IMR-90 (cell line): Measurements from ENCODE around the gene IL15RA. TPM values are rescaled to one million over a fixed set of nuclear protein-coding genes. Genes with fewer than 3 reads are reported as not detected.

ENCODE experiments used
- ATAC-seq: fragments of 200-7000 bp; cut with Tn5 transposase; 2 replicates; pipeline ENCODE4 v1.9.1; 2020; ENCODE audit warnings: low read depth, mild to moderate bottlenecking, moderate library complexity
- BruUV-seq: library from RNA; stranded (reverse); fragments of 400-500 nt; replicated peaks from 2 replicates; lab custom pipeline; 2021; lab: Mats Ljungman, UMichigan
- CTCF ChIA-PET: fragments of 300-600 bp; formaldehyde crosslinking; extraction: SDS; loops from one replicate; lab custom pipeline; 2021; ENCODE audit warnings: antibody characterized with exemption; lab: Yijun Ruan, JAX
- POLR2A ChIA-PET: fragments of 300-600 bp; sonication (Branson Sonifier 250); formaldehyde crosslinking; loops from one replicate; lab custom pipeline; 2022; ENCODE audit warnings: antibody characterized with exemption; ENCODE audit not compliant: unreplicated experiment; lab: Charles Lee
- DNase-seq: peaks from one replicate; pipeline ENCODE4 v3.0.0; 2013
- H2AFZ ChIP-seq: replicated peaks from 2 replicates; pipeline ENCODE3; 2013; ENCODE audit warnings: low read length, mild to moderate bottlenecking; ENCODE audit not compliant: poor library complexity
- H2AK5ac ChIP-seq: 2 replicates; pipeline ENCODE4 v1.6.1; 2013; ENCODE audit warnings: low read depth, low read length, inconsistent platforms
- H2AK9ac ChIP-seq: replicated peaks from 2 replicates; pipeline ENCODE3; 2013; ENCODE audit warnings: mild to moderate bottlenecking, low read depth, low read length, moderate library complexity; ENCODE audit not compliant: poor library complexity
- H2BK120ac ChIP-seq: 2 replicates; pipeline ENCODE4 v1.6.1; 2013; ENCODE audit warnings: low read depth, low read length, inconsistent platforms
- H2BK15ac ChIP-seq: 3 replicates; pipeline ENCODE4 v1.6.1; 2013; ENCODE audit warnings: low read depth, low read length, inconsistent platforms
- H2BK20ac ChIP-seq: 2 replicates; pipeline ENCODE4 v1.6.1; 2013; ENCODE audit warnings: low read depth, mild to moderate bottlenecking, inconsistent platforms, low read length, moderate library complexity
- H2BK5ac ChIP-seq: 2 replicates; pipeline ENCODE4 v1.6.1; 2013; ENCODE audit warnings: mild to moderate bottlenecking, low read depth, low read length, inconsistent platforms; ENCODE audit not compliant: poor library complexity, severe bottlenecking
- H3K14ac ChIP-seq: replicated peaks from 2 replicates; pipeline ENCODE4 v1.6.1; 2013; ENCODE audit warnings: low read depth, low read length, inconsistent platforms
- H3K18ac ChIP-seq: 2 replicates; pipeline ENCODE4 v1.6.1; 2013; ENCODE audit warnings: low read depth, low read length, control low read depth
- H3K23ac ChIP-seq: 2 replicates; pipeline ENCODE4 v1.6.1; 2013; ENCODE audit warnings: low read depth, low read length, inconsistent platforms
- H3K27ac ChIP-seq: 2 replicates; pipeline ENCODE4 v1.5.1; 2013; ENCODE audit warnings: mild to moderate bottlenecking, control low read depth, low read length; ENCODE audit not compliant: insufficient read depth
- H3K27me3 ChIP-seq: 2 replicates; pipeline ENCODE4 v1.6.1; 2013; ENCODE audit warnings: low read length; ENCODE audit not compliant: control insufficient read depth, insufficient read depth
- H3K36me3 ChIP-seq: 2 replicates; pipeline ENCODE4 v1.6.1; 2013; ENCODE audit warnings: low read length, mixed read lengths; ENCODE audit not compliant: control insufficient read depth, insufficient read depth
- H3K4ac ChIP-seq: 2 replicates; pipeline ENCODE4 v1.6.1; 2013; ENCODE audit warnings: low read depth, low read length, inconsistent platforms
- H3K4me1 ChIP-seq: 2 replicates; pipeline ENCODE4 v1.6.1; 2013; ENCODE audit warnings: low read length, mixed read lengths; ENCODE audit not compliant: control insufficient read depth, insufficient read depth
- H3K4me2 ChIP-seq: 2 replicates; pipeline ENCODE4 v1.6.1; 2013; ENCODE audit warnings: low read depth, mild to moderate bottlenecking, control low read depth, low read length, moderate library complexity
- H3K4me3 ChIP-seq: 2 replicates; pipeline ENCODE4 v1.5.1; 2013; ENCODE audit warnings: low read depth, mild to moderate bottlenecking, control low read depth, low read length, moderate library complexity; ENCODE audit not compliant: insufficient read depth
- H3K56ac ChIP-seq: 2 replicates; pipeline ENCODE4 v1.6.1; 2013; ENCODE audit warnings: low read length, inconsistent platforms; ENCODE audit not compliant: insufficient read depth; ENCODE audit errors: extremely low read depth
- H3K79me1 ChIP-seq, 2 experiments: 2 replicates each; pipeline ENCODE4 v1.6.1; 2013; ENCODE audit warnings: low read length in 2 of 2, inconsistent platforms in 1 of 2, low read depth in 1 of 2
- H3K9ac ChIP-seq: 2 replicates; pipeline ENCODE4 v1.6.1; 2013; ENCODE audit warnings: low read depth, low read length, control low read depth
- H3K9me1 ChIP-seq: 2 replicates; pipeline ENCODE4 v1.6.1; 2013; ENCODE audit warnings: low read length, inconsistent platforms; ENCODE audit not compliant: insufficient read depth
- H3K9me3 ChIP-seq: 2 replicates; pipeline ENCODE4 v1.6.1; 2013; ENCODE audit warnings: low read length; ENCODE audit not compliant: control insufficient read depth, insufficient read depth
- H4K20me1 ChIP-seq: 2 replicates; pipeline ENCODE4 v1.6.1; 2013; ENCODE audit warnings: low read length, inconsistent platforms; ENCODE audit not compliant: insufficient read depth
- H4K5ac ChIP-seq: 2 replicates; pipeline ENCODE4 v1.6.1; 2013; ENCODE audit warnings: mild to moderate bottlenecking, low read depth, low read length, control low read depth
- H4K8ac ChIP-seq, 2 experiments: 2 replicates each; pipeline ENCODE4 v1.6.1; 2013; ENCODE audit warnings: low read depth in 2 of 2, low read length in 2 of 2, control low read depth in 1 of 2, inconsistent platforms in 1 of 2
- H4K91ac ChIP-seq: 2 replicates; pipeline ENCODE4 v1.6.1; 2013; ENCODE audit warnings: low read depth, low read length, inconsistent platforms; ENCODE audit not compliant: insufficient read depth
- BHLHE40 ChIP-seq: fragments of 150-350 bp; IDR thresholded peaks from 2 replicates; pipeline ENCODE4 v1.6.1; 2016; ENCODE audit warnings: mild to moderate bottlenecking, low read depth, low read length
- CEBPB ChIP-seq: IDR thresholded peaks from 2 replicates; pipeline ENCODE4 v1.6.1; 2012; ENCODE audit warnings: low read depth, low read length, improper control_type of control experiment
- CHD1 ChIP-seq: IDR thresholded peaks from 2 replicates; pipeline ENCODE4 v1.6.1; 2012; ENCODE audit warnings: low read depth, low read length, improper control_type of control experiment
- ELK1 ChIP-seq: fragments of 150-350 bp; IDR thresholded peaks from 2 replicates; pipeline ENCODE4 v1.6.1; 2016; ENCODE audit warnings: low read depth, mild to moderate bottlenecking, low read length, moderate library complexity, borderline replicate concordance
- FOS ChIP-seq: fragments of 150-350 bp; IDR thresholded peaks from 2 replicates; pipeline ENCODE4 v1.6.1; 2016; ENCODE audit warnings: low read depth, low read length
- MAFK ChIP-seq: IDR thresholded peaks from 2 replicates; pipeline ENCODE4 v1.6.1; 2012; ENCODE audit warnings: low read depth, low read length, improper control_type of control experiment
- MAZ ChIP-seq: IDR thresholded peaks from 2 replicates; pipeline ENCODE4 v1.6.1; 2012; ENCODE audit warnings: low read depth, mild to moderate bottlenecking, low read length, improper control_type of control experiment, moderate library complexity, borderline replicate concordance
- MXI1 ChIP-seq: IDR thresholded peaks from 2 replicates; pipeline ENCODE4 v1.6.1; 2012; ENCODE audit warnings: low read depth, mild to moderate bottlenecking, low read length, moderate library complexity, borderline replicate concordance
- NFE2L2 ChIP-seq: fragments of 150-350 bp; IDR thresholded peaks from 2 replicates; pipeline ENCODE4 v1.6.1; 2016; ENCODE audit warnings: low read depth, mild to moderate bottlenecking, low read length
- POLR2A ChIP-seq: IDR thresholded peaks from 2 replicates; pipeline ENCODE4 v1.6.1; 2012; ENCODE audit warnings: mild to moderate bottlenecking, low read depth, low read length
- RAD21 ChIP-seq: IDR thresholded peaks from 2 replicates; pipeline ENCODE4 v1.6.1; 2012; ENCODE audit warnings: low read length, improper control_type of control experiment
- RCOR1 ChIP-seq: IDR thresholded peaks from 2 replicates; pipeline ENCODE4 v1.6.1; 2012; ENCODE audit warnings: mild to moderate bottlenecking, low read length, improper control_type of control experiment; ENCODE audit not compliant: insufficient replicate concordance
- RFX5 ChIP-seq: IDR thresholded peaks from 2 replicates; pipeline ENCODE4 v1.8.0; 2012; ENCODE audit warnings: low read depth, mild to moderate bottlenecking, low read length, moderate library complexity
- SMC3 ChIP-seq: fragments of 150-350 bp; IDR thresholded peaks from 2 replicates; pipeline ENCODE4 v1.6.1; 2016; ENCODE audit warnings: low read depth, mild to moderate bottlenecking, antibody characterized with exemption, low read length, moderate library complexity
- WGBS, 2 experiments: methylation state at CpG; one replicate each; pipeline versions ENCODE4 v1.1.5 to v1.1.7; 2013; ENCODE audit warnings: missing lambda C conversion rate in 2 of 2; ENCODE audit not compliant: insufficient read length in 1 of 2; ENCODE audit errors: extremely low coverage in 2 of 2; 5-methylcytosine and 5-hydroxymethylcytosine counted together
- dilution Hi-C: fragments of 300-500 bp; cut with HindIII; formaldehyde crosslinking; loops from one replicate; pipeline ENCODE4 v1.14.3; 2018; ENCODE audit warnings: low sequenced_read_pairs; ENCODE audit not compliant: unreplicated experiment
- in situ Hi-C: fragments of 300-500 bp; cut with MboI; formaldehyde crosslinking; loops from 3 replicates; pipeline ENCODE4 v1.14.3; 2019; ENCODE audit warnings: low sequenced_read_pairs, inconsistent platforms, mixed read lengths
- intact Hi-C: fragments of 100-400 bp; cut with micrococcal nuclease; formaldehyde crosslinking; loops from 2 replicates; pipeline ENCODE4 v1.10.0; 2022
- polyA plus RNA-seq, 3 experiments: library from polyadenylated mRNA; depleted of rRNA; stranded (reverse); fragments of >200 nt; gene quantifications; 2 replicates each; pipeline ENCODE4 v1.2.3, GENCODE V29; 2012; ENCODE audit warnings: low replicate concordance in 1 of 3
- total RNA-seq: library from RNA; depleted of rRNA; stranded (reverse); fragments of >200 nt; gene quantifications from 2 replicates; pipeline ENCODE4 v1.2.3, GENCODE V29; 2012
- TF ChIP-seq, protein P1 (sequence below): fragments of 150-350 bp; IDR thresholded peaks from 2 replicates; pipeline ENCODE4 v1.6.1; 2017; ENCODE audit warnings: mild to moderate bottlenecking, antibody characterized with exemption, low read length, low read depth
- TF ChIP-seq, protein P2 (sequence below): conservative IDR thresholded peaks from 2 replicates; pipeline ENCODE4 v1.5.1; 2012; ENCODE audit warnings: mild to moderate bottlenecking, low read depth, low read length, improper control_type of control experiment

The IL15RA gene
- total and polyA plus RNA-seq, 2 of the 4 experiments (the other 2 are of a cell fraction), result 2.0 to 7.6 TPM

DNA sequence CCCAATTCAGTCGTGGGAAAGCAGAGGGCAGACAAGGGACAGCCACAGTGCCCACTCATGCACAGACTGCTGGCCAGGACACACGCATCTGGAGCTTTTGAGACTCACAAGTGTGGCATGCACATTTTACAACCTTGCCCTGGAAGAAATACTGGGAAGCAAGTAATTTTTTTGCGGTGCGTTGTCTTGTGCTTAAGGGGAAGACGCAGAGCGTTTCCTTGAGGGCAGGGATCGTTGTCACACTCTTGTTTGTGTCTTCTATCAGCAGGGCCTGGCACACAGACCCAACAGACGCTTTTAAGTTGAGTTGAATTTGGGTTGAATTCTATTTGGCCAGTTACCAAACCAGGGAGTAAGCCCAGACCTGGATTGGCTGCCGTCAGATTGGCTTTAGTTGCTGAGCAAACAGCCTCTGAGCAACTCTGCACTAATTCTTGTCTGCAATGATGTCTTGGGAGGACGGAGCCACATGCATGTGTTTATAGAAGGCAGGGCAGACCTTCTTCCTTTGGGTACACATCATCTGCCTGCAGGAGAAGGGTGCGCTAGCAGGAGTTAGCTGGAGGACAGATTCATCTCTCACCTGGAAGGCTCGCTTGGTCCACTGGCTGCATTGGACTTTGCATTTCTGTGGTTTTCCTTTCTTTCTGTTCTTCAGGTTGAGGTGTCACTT lies 46.5 kb upstream of the IL15RA start:
- no peak overlapping the region for H2BK120ac ChIP-seq
- dilution Hi-C loops (no loop called here), intact Hi-C loops (no loop called here), in situ Hi-C loops (no loop called here)
- BruUV-seq, result no TSS peak
- 33% methylated on average over 2 of the region's 12 CpGs; no CpG with 5 or more reads in 1 of the 2 experiments for WGBS, 2 experiments
- H3K4me2 ChIP-seq, result no peak overlapping the region
- no peak overlapping the region for H3K4me3 ChIP-seq
- no peak overlapping the region for H2AK5ac ChIP-seq
- H3K36me3 ChIP-seq, result no peaks in the 10 kb centered on the region
- TF ChIP-seq RCOR1 (no peak), ELK1 (no peak), CHD1 (no peak), RAD21 (no peak), RFX5 (no peak), MXI1 (no peak), CEBPB (no peak), BHLHE40 (no peak), MAFK (no peak), NFE2L2 (no peak), MAZ (no peak), SMC3 (no peak), FOS (no peak), POLR2A (no peak)
- TF ChIP-seq, protein P1, sequence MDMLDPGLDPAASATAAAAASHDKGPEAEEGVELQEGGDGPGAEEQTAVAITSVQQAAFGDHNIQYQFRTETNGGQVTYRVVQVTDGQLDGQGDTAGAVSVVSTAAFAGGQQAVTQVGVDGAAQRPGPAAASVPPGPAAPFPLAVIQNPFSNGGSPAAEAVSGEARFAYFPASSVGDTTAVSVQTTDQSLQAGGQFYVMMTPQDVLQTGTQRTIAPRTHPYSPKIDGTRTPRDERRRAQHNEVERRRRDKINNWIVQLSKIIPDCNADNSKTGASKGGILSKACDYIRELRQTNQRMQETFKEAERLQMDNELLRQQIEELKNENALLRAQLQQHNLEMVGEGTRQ, result no peak
- TF ChIP-seq, protein P2, sequence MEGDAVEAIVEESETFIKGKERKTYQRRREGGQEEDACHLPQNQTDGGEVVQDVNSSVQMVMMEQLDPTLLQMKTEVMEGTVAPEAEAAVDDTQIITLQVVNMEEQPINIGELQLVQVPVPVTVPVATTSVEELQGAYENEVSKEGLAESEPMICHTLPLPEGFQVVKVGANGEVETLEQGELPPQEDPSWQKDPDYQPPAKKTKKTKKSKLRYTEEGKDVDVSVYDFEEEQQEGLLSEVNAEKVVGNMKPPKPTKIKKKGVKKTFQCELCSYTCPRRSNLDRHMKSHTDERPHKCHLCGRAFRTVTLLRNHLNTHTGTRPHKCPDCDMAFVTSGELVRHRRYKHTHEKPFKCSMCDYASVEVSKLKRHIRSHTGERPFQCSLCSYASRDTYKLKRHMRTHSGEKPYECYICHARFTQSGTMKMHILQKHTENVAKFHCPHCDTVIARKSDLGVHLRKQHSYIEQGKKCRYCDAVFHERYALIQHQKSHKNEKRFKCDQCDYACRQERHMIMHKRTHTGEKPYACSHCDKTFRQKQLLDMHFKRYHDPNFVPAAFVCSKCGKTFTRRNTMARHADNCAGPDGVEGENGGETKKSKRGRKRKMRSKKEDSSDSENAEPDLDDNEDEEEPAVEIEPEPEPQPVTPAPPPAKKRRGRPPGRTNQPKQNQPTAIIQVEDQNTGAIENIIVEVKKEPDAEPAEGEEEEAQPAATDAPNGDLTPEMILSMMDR, result no peak
- H3K4me1 ChIP-seq, result no peaks in the 10 kb centered on the region; the same call in 1 of the 2 replicates
- ATAC-seq (no peak), DNase-seq (no peak)
- no peaks in the 10 kb centered on the region for H3K79me1 ChIP-seq
- POLR2A ChIA-PET, result no interaction called here
- no peaks in the 10 kb centered on the region for H3K9me3 ChIP-seq
- no peak overlapping the region for H4K8ac ChIP-seq
- H4K5ac ChIP-seq, result no peak overlapping the region
- H3K4ac ChIP-seq, result no peak overlapping the region
- H2AK9ac ChIP-seq, result no peak overlapping the region
- H3K27ac ChIP-seq, result no peak overlapping the region
- H3K14ac ChIP-seq, result no peak overlapping the region
- H3K18ac ChIP-seq, result no peak overlapping the region
- no peak overlapping the region for H2BK20ac ChIP-seq
- no peaks in the 10 kb centered on the region for H4K20me1 ChIP-seq
- CTCF ChIA-PET, result interaction anchor here (0.7 kb wide), 1 partner anchor 378 kb away, joined by 3 read pairs; no protein-coding TSS in a partner anchor
- no peak overlapping the region for H2AFZ ChIP-seq
- no peaks in the 10 kb centered on the region; the same call in 1 of the 2 replicates for H3K9me1 ChIP-seq
- no peak overlapping the region for H3K23ac ChIP-seq
- no peak overlapping the region for H4K91ac ChIP-seq
- H2BK15ac ChIP-seq, result no peak overlapping the region
- peaks cover 18% of the 10 kb centered on the region for H3K27me3 ChIP-seq
- no peak overlapping the region for H2BK5ac ChIP-seq
- no peak overlapping the region for H3K9ac ChIP-seq
- no peak overlapping the region for H3K56ac ChIP-seq
